Omental fat pad (tissue), 4 donors: ENCODE data around the gene STAM. TPM values are rescaled to one million over a fixed set of nuclear protein-coding genes. Genes with fewer than 3 reads are reported as not detected.

Experiments
- ATAC-seq: fragments of 150-250 bp; one replicate; pipeline ENCODE4 v1.9.1; 2016; ENCODE audit warnings: mild to moderate bottlenecking, moderate library complexity; ENCODE audit not compliant: low FRiP score
- DNase-seq: peaks from one replicate; pipeline ENCODE4 v3.0.0-alpha.2; 2019; ENCODE audit warnings: low spot score
- CTCF ChIP-seq, 3 donors: fragments of 450-650 bp; IDR thresholded peaks; one replicate each; pipeline ENCODE4 v1.5.1; 2016 to 2017; ENCODE audit warnings: antibody characterized with exemption in 3 of 3, mild to moderate bottlenecking in 3 of 3, moderate library complexity in 2 of 3
- total RNA-seq, 4 donors: library from RNA; depleted of rRNA; stranded (reverse); fragments of >200 nt; gene quantifications; one replicate each; pipeline ENCODE4 v1.1.0, GENCODE V29; 2016

STAM gene
- 10 to 100 TPM; 19.1 to 28.1 (median 22.1) TPM for total RNA-seq

DNA sequence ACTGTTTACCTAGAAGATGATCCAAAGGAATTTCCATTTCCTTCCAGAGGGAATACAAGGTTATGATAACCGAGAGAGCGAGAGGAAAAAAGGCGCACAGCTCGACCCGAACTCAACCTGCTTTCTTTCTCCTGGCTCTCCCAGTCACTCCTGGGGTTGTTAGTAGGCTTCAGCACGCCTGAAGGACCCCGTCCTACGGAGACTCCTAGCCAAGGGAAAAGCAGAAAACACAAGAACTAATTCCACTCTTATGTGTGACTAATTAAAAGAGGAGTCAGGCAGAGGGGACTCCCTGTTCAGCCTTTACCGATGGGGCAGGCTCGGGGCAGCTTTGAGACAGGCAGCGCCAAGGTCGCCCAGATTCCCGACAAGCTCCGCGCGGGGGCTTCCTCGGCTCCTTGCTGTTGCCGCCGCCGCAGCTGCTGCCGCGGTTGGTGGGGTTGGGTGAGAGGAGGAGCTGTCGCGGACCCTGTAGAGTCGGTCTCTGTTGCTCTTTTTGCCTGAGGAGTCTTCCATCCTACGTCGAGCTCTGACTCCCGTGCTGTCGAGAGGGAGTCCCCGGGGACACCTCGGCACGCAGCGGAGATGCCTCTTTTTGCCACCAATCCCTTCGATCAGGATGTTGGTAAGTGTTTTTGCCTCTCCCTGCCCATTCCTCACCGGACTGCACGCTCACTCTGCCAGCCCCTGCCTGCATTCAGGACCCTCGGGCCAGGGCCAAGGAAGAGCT is at the start of gene STAM:
Gene STAM, plus strand, starts transcription at position 397 of the 730 bp plus-strand sequence. Its CDS starts 189 bp downstream, at position 586.
- DNase-seq (peak; percentile 62), ATAC-seq (peak; percentile 91)
- no peak for TF ChIP-seq CTCF (IDR thresholded peaks at IDR 0.05)

DNA sequence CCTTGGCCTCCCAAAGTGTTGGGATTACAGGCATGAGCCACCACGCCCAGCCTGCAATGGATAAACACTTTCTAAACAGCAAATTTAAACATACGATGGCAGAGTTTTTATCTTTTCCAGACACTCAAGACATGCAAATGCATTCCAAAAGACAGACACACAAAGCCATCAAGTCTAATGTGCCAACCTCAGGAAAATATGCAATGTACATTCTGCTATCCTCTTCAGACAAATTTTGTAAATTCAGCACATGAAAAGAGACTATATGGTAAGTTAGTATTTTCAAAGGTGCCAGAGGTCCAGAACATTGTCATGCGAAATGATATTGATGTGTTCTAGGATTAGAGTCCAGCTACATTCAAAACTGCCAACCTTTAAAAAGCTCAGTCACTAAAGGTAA is 46.6 kb upstream of the STAM start:
- ATAC-seq (no peak), DNase-seq (no peak)
- no peak for TF ChIP-seq CTCF (IDR thresholded peaks at IDR 0.05)

DNA sequence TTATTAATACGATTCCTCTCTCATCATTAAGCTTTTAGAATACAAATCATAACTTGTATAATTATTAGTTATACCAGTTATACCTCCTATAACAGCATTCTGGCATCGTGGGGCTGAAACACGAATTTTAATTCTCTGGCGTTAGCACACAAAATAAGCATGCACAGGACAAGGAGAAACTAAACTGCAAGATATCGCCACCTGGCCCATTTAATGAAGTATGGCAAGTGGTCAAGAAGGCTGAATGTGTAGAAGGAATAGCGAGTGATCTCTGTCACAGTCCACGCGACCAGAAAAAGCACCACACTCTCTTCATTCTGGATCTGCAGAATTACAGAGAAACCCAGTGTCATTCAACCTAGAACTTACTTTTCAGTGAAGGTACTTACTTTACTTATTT is 44.9 kb upstream of the STAM start:
- no peak for TF ChIP-seq CTCF (IDR thresholded peaks at IDR 0.05)
- DNase-seq (no peak), ATAC-seq (no peak)

GRCh38 chr10:17605936-17606335 is 38.0 kb upstream of the STAM start:
- no peak for TF ChIP-seq CTCF (IDR thresholded peaks at IDR 0.05)
- no peak for ATAC-seq
- DNase-seq: no peak

- TF ChIP-seq CTCF (IDR thresholded peaks at IDR 0.05): no peak
- ATAC-seq (no peak), DNase-seq (no peak)
Observed at GRCh38 chr10:17606547-17607040, 37.4 kb upstream of the STAM start.

DNA sequence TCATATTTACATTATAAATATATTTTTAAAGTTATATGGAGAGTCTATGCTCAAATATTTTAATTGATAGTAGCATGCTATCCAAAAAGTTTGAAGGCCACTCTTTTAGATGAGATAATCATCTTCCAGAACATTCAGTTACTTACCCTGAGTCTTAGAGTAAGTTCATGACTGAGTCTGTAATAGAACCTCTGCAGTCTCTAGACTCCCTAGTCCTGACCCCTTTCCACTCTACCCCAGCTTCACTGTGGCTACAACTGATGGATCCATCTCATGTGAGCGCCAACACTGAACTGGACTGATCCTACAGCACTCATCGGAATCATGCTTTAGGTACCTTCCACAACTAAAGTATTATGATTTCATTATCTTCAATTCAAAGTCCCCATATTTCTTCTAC is 36.9 kb upstream of the STAM start:
- TF ChIP-seq CTCF (IDR thresholded peaks at IDR 0.05): no peak
- ATAC-seq: no peak
- no peak for DNase-seq
